GM19023 (cell line): ENCODE results near the gene PEDS1.
"Not testable (repeated sequence)": the region's sequence is repeated elsewhere in the genome, so short reads cannot be mapped to it uniquely, and the experiment has no call there.

Source experiments
- ATAC-seq: cut with Tn5 transposase; IDR thresholded peaks from one replicate; pipeline ENCODE4 v1.9.1; 2021; ENCODE audit warnings: mild to moderate bottlenecking, moderate library complexity; ENCODE audit not compliant: unreplicated experiment

The PEDS1 gene

DNA sequence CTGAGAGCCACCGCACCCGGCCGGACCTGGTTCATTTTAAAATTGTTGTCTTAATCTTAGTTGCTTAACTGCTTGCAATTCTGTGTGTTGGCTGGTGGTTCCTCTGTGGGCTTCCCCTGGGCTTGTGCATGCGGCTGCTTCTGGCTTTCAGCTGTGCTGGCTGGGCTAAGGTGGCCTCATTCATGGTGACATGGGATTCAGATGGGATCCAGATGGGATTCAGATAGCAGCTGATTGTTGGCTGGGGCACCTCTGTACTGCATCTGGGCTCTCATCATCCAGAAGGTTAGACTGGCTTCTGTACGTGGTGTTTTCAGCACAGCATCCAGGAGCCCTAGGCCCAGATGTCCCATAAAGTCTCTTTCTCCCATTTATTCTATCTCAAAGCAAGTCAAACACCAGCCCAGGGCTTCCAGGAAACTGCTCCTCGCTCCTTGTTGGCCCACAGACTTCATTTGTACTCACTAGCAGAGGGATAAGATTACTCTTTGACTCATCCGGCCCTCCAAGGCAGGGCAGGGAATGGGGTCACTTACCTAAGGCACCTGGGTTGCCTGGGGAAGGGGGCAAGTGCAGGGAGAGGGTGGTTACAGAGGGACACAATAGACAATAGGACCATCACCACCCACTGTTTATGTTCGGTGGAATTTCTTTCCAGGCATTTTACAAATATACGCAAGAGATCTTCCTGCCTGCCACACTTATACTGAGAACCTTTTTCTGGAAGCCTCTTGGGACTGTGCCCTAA is 10.2 kb upstream of the PEDS1 start:
- ATAC-seq = no peak

DNA sequence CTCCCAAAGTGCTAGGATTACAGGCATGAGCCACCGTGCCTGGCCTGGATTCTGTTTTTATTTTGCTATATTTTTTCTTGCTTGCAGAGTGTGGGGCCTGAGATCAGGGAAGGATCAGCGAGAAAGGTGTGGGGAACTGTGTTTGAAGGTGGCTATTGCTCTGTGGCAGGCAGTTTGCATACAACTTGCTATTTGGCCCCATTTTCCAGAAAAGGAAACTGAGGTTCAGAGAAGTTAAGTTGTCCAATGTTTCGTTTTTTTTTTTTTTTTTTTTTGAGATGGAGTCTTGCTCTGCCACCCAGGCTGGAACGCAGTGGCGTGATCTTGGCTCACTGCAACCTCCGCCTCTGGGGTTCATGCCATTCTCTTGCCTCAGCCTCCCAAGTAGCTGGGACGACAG is 8.0 kb upstream of the PEDS1 start:
- ATAC-seq = not testable (repeated sequence)

DNA sequence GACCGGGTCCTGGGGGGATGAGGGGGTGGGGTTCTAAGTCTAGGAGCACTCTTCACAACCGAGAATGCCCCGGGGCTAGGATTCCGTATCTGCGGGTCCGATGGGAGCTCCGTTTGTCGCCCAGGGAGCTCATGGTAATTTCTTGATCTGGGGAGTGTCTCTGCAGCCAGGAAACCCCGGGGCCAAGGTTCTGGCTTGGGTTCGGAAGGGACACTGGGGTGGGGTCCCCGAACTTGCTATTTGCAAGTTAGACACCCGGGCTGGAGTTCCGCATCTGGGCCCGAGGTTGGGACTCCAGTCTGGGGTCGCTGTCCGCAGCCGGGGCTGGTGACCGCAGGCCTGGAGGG is 397 bp downstream of the PEDS1 start:
- ATAC-seq = no peak

DNA sequence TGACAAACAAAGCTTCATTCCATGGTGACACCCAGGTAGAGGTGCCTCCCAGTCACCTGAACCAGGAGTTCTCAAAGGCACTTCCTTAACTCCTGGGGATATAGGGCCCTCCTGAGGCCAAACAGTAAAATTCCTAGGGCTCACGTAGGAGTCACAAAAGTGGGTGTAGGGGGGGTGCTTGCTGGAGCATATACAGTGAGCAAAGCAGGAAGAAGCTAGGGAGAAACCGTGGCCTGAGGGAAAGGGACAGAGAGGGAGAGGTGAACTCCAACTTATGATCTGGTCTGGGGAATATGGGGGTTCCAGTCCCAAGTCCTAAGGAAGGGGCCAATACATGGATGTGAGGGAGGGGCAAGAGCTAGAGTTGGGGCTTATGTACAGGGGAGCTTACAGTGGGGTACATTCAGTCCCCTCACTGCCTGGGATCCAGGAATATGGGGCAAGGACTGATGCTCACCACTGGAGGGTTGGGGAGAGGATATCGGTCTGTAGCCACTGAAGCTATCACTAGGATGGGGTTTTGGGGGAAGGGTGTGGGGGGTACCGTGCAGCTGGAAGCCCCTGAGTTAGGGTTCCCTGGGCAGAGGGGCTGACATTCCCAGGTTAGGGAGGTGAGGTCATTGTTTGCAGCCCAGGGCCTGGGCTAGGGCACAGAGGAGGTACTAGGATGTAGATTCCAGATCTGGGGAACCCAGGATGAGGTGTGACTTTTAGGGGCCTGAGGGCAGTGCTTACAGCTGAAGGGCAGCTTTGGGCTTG is 950 bp downstream of the PEDS1 start:
- no peak for ATAC-seq

DNA sequence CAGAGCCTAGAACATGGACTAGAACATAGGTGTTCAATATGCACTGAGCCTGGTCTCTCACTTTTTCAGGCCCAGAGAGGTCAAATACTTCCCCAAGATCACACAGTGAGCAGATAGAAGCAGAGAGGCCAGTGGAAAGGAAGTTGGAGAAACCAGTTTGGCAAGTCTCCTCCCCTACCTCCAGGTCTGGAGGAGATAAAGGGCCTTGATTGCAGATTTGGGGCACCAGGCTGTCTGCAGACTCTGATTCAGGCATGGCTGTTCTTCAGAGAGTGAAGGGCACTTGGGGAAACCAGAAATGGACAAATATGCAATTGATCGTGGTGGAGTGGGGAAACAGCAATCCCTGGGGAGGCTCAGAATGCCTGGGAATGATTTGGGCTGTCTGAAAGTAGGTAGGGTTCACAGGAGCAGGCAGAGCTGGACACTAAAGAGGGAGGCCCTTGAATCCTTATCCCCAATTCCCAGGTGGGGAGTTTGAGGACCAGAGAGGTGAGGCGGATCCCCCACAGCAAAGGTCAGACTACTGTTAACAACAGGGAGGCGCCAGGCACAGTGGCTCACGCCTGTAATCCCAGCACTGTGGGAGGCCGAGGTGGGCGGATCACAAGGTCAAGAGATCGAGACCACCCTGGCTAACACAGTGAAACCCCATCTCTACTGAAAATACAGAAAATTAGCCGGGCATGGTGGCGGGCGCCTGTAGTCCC is 2.3 kb downstream of the PEDS1 start:
- no peak for ATAC-seq

DNA sequence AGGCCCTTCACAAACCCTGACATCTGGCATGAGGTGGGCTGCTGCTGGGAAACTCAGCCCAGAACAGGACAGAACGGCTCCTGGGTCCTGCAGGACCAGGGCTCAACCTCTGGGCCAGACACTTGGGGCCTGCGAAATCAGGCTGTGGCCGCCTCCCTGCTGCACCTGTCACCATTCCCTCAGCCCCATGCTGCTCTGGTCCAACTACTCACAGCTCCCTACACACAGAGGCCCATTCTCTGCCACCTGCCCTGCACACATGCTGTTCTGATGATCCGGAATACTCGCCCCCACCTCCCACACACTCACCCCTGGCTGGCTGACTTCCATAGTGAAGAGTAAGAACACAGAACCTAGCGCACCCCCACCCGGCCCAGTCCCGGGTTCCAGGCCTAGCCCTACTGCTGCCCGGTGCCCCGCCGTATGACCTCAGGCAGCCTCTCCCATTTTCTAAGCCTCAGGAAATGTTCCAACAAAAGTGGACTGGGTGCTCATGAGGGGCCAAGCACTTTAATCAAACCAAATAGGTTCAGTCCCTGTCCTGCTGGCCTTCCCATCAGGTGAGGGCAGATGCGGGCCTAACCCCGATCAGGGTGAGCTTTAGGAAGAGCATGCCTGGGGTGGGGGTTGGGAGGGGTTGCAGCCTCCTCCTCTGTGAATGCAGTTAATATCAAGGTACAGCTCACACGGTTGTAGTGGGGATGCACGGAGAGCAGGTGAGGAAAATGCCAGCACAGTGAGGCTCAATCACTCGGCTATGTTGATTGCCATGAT is 3.9 kb downstream of the PEDS1 start:
- ATAC-seq = no peak

DNA sequence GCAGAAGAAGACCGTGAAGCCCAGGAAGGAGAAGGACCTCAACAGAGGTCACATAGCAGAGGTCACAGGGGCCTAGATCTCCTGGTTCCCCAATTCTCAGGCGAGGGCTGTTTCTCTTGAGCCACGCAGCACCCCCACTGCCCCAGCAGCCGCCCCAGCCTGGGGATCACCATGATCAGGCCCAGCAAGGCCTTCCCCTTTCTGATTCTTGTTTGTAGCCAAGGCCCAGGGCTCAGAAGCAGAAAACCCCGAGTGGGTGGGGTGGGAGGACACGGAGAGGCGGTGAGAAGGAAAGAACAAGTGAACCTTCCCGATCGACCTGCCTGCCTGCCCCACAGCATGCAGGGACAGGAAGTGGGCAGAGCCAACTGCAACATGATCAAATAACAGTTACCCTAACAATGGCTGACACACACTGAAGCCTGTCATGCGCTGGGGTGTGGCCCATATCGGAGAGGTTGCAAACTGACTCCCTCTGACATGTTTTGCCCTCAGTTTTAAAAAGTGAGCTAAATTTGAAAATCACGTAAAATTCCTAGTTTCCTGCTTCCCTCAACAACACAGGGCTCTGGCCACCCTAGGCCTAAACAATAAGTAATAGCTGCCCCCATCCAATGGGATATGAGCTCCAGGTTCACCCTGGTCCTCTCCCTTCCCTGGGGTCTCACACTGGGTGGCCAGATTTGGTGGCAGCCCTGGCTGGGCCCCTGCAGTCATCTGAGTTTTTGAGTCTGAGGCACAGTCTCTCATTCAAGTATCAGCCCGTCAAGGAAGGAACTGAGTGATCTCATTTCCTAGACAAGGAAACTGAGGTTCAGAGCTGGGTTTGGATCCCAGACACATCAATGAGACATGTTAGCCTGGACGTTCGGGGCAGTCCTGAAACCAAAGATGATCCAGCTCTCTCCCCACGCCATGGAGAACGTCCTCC is 6.5 kb downstream of the PEDS1 start:
- ATAC-seq = peak; percentile 62

DNA sequence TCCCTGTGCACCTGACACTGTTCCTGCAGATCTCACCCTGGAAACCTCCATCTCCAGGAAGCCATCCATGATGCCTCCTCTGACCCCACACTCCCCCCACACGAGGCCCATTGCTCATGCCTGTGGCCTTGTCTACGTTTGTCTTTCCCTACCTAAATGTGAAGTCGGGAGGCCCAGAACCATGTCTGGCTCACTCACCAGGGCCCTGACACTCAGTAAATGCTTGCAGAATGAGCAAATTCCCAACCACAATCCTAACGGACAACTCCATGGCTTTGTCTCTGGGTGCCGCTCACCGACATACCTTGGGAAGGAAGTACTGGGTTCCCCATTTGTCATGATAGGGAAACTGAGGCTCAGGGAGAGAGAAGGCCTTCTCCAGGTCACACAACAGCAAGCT is 7.3 kb downstream of the PEDS1 start:
- no peak for ATAC-seq

DNA sequence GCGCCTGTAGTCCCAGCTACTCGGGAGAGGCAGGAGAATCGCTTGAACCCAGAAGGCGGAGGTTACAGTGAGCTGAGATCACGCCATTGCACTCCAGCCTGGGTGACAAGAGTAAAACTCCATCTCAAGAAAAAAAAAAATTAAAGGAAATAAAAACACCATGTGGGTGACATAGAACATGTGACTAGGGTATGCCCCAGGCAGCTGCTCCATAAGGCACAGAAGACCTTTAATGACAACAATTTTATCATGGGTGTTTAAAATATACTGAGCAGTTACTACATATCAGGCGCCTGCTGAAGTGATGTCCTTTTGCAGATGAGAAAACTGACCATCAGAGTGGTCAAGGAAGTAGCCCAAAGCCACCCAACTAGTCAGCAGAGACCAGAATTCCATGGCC is 8.0 kb downstream of the PEDS1 start:
- ATAC-seq = no peak

DNA sequence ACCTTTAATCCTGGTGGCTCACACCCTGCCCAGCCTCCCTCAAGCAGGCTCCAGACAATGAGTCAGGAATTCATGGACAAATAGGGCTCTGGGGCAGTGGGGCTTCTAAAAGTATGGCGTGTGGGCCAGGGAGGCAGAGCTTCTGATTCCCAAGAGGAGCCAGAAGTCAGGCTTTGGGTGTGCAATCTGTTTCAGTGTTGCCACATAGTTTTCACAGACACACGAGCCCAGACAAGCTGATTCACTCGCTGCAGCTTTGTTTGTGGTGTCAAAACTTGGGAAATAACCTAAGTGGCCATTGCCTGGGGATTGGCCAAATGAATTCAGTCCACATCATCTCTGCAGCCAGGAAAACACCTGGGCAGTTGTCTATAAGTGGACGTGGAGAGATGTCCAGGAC is 9.2 kb downstream of the PEDS1 start:
- no peak for ATAC-seq

DNA sequence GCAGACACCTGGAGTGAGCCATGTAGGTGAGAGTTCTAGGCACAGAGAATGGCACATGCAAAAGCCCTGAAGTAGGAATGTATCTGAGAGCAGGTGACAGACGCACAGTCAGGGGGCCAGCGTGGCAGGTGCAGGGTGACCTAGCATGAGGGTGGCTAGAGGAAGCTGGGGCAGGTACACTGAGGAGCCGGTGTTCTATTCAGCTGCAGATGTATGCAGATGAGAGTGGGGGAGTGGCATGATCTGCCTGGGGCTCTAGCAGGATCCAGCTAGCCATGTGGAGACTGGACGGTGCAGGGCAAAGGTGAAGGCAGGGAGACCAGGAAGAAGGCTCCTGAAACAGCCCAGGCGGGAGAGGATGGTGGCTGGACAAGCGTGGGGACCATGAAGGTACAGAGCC is 10.7 kb downstream of the PEDS1 start:
- no peak for ATAC-seq

DNA sequence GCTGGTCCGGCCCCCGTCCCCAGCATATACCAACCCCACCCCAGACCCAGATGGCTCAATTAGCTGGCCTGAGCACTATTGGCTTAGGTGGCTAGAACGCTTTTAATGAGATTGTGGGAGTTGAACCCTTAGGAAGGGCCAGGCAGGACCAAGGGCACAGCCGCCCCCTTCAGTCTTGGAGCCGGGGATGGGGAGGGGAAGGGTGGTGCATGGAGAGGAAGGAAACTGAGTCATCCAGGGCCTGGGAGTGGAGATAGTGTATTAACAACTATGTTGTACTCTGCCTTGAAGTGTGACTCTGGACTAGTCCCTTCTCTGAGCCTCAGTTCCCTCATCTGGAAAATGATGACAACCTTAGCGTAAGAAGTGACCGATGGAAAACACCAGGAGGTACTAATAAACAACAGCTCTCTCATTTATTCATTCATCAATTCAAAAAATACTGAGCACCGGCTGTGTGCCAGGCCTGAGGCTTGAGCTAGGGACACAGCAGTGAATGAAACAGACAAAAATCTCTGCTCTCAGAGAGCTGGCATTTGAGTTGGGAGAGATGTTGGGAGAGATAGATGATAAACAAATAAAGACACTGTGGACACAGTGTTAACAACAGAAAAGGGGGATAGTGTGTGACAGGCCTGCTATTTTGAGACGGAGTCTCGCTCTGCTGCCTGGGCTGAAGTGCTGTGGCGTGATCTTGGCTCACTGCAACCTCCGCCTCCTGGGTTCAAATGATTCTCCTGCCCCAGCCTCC is 11.5 kb downstream of the PEDS1 start:
- no peak for ATAC-seq

DNA sequence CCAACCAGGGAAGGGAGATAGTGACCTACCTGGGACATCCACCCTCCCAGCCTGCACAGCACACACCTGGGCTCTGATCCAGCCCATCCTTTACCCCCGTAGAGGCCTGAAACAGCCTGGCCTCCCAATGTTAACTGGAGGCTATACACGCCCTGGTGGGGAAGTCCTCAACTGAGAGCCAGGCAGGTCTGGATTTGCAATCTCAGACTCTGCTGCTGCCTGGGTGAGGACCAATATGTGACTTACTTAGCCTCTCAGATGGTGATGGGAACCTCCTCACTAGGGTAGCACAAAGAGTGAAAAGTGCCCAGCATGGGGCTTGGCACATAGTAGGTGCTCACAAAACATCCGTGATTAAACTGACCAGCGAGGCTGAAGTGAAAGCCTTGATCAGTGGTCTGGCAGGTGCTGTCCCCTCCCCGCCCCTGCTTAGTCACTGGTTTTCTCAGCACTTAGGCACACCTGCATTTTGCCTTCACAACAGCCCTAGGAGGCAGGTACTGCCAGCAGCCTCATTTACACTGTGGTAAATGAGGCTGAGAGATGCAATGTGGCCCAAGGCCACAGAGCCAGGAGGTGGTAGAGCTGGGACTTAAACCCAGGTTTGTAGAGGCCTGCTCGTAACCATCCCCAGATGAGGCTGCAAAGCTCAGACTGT is 12.4 kb downstream of the PEDS1 start:
- ATAC-seq = no peak

DNA sequence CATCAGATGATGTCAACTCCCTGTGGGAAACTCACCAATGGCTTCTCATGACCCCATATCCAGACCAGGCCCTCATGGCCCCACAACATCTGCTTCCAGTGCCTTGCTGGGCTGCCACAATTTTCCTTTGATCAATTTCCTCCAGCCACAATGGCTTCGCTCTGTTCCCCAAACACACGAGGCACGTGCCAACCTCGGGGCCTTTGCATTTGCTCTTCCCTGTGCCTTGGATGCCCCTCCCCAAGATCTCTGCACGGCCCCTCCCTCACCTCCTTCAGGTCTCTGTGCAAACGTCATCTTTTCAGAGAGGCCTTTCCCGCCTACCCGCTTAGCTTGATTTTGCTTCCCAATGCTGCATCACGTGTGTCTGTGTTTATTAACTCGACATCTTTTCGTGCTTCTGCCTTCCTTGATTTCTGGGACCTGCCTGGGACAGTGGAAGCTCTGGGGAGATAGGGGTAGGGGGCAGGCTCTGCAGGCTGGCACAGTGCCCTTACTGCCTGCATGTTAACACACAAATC is 13.1 kb downstream of the PEDS1 start:
- ATAC-seq = no peak

DNA sequence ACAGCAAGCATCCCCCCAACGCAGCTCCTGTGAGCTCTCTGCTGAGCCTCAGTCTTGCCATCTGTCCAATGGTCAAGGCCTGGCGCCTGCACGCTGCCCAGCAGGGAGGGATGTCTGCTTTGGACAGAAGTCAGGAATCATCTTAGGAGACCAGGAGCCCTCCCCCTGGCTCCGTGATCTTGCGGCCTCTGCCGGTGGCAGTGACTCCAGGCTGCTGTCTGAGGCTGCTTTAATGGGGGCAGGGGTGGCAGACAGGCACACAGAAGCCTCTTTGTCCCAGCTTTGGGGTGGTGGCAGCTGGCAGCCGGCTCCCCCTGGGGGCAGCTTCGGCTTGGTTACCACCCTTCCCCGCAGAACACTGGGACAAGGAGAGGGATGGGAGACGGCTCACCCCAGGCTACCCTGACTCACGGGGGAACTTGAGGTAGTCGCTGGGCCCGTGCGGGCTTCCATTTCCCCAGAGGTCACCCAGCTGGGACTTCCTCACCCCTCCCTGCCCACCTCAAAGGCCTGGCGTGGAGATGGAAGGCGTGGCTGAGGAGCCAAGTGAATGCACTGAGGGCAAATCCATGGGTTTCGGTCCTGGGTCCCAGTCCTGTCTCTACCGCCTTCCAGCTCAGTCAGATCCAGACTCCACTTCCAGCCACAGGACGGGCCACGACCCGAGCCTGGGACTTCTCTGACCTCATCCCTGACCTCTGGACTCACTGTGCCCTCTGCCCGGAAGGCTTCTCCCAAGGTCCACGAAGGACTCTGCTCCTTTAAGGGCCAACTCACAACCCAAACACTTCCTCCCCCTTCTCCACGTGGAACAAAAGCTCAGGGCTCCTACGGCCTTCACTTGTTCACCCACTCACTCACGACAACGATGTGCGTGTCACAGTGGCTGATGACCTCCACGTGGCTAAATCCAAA is 14.8 kb downstream of the PEDS1 start:
- ATAC-seq = no peak

DNA sequence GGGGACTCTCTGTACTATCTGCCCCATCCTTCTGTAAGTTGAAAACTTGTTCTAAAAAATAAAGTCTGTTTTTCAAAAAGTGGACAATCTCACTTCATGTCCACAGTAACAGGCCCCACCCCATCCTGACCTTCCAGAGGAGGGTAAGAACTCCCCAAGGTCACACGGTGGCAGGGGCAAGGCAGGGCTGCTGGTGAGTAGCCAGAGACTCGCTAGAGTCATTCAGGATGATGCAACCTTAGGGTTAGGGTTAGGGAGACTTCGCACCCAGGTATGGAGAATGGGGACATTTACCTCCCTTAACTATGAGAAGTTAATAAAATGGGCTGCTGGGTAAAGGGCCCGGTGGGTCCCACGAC is 15.4 kb downstream of the PEDS1 start:
- ATAC-seq = no peak

DNA sequence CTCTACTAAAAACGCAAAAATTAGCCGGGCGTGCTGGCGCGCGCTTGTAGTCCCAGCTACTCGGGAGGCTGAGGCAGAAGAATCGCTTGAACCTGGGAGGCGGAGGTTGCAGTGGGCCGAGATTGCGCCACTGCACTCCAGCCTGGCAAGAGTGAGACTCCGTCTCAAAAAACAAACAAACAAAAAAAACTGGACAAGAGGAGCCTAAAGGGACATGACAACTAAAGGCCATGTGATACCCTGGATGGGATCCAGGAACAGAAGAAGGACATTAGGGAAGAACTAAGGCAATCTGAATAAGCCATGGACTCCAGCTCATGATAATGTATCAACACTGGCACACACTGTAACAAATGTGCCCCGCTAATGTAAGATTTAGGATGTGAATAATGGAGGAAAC is 15.8 kb downstream of the PEDS1 start:
- ATAC-seq = not testable (repeated sequence)
